OCI-LY3 (cell line): ENCODE data around the gene SEC16A.

Experiments
- CTCF ChIP-seq: fragments of 200-600, 300-600 bp; sonication (generic); IDR thresholded peaks from 2 replicates; pipeline ENCODE4 v1.5.1; 2014; ENCODE audit warnings: antibody characterized with exemption, low read length, low read depth
- EZH2phosphoT487 ChIP-seq: fragments of 200-600 bp; shearing (Covaris generic); IDR thresholded peaks from 2 replicates; pipeline ENCODE4 v1.6.1; 2018; ENCODE audit warnings: antibody characterized with exemption, mixed run types, low read depth

- TF ChIP-seq CTCF (no peak), EZH2phosphoT487 (no peak)
Observed at GRCh38 chr9:136494531-136495215, 11.8 kb upstream of the SEC16A start.
